Gastroesophageal sphincter (tissue), 4 donors: ENCODE results near the gene SLC7A1. TPM values are rescaled to one million over a fixed set of nuclear protein-coding genes. Genes with fewer than 3 reads are reported as not detected.
"Not testable (repeated sequence)": the region's sequence is repeated elsewhere in the genome, so short reads cannot be mapped to it uniquely, and the experiment has no call there.

Experiments used
- ATAC-seq: fragments of 150-250 bp; one replicate; pipeline ENCODE4 v1.9.1; 2016; ENCODE audit warnings: mild to moderate bottlenecking, moderate library complexity
- H3K27ac ChIP-seq, 4 donors: fragments of 200-600 bp; sonication (generic) in 3 of 4; 1 replicate in 3 of 4; 2 replicates in 1 of 4; pipeline ENCODE4 v1.5.1; 2016 to 2019
- H3K27me3 ChIP-seq: fragments of 200-600 bp; sonication (generic); one replicate; pipeline ENCODE4 v1.5.1; 2019
- H3K36me3 ChIP-seq, 2 donors: fragments of 200-600 bp; sonication (generic); one replicate each; pipeline ENCODE4 v1.5.1; 2019; ENCODE audit warnings: control low read depth in 1 of 2
- H3K4me1 ChIP-seq, 3 donors: fragments of 200-600 bp; sonication (generic); 1 replicate in 2 of 3; 2 replicates in 1 of 3; pipeline ENCODE4 v1.5.1; 2016 to 2019; ENCODE audit warnings: control low read depth in 2 of 3
- H3K4me3 ChIP-seq, 2 donors: fragments of 200-600 bp; sonication (generic); one replicate each; pipeline ENCODE4 v1.5.1; 2019; ENCODE audit warnings: mild to moderate bottlenecking in 1 of 2, moderate library complexity in 1 of 2
- H3K9me3 ChIP-seq, 3 donors: fragments of 200-600 bp; sonication (generic); one replicate each; pipeline ENCODE4 v1.5.1; 2017 to 2019; ENCODE audit warnings: control low read depth in 2 of 3
- CTCF ChIP-seq, 4 experiments: fragments of 200-600 bp in 2 of 4; fragments of 450-650 bp in 2 of 4; sonication (generic) in 1 of 4; IDR thresholded peaks; one replicate each; pipeline ENCODE4 v1.5.1; 2017 to 2019; ENCODE audit warnings: antibody characterized with exemption in 4 of 4, mild to moderate bottlenecking in 2 of 4, moderate library complexity in 2 of 4
- EP300 ChIP-seq: sonication (generic); formaldehyde crosslinking; IDR thresholded peaks from one replicate; pipeline ENCODE4 v1.6.1; 2017; ENCODE audit warnings: antibody characterized with exemption, mild to moderate bottlenecking
- POLR2A ChIP-seq, 2 donors: fragments of 450-650 bp; IDR thresholded peaks; one replicate each; pipeline ENCODE4 v1.6.1; 2017; ENCODE audit warnings: antibody characterized with exemption in 2 of 2, mild to moderate bottlenecking in 2 of 2, moderate library complexity in 1 of 2
- POLR2AphosphoS5 ChIP-seq: sonication (generic); formaldehyde crosslinking; IDR thresholded peaks from one replicate; pipeline ENCODE4 v1.6.1; 2017; ENCODE audit warnings: antibody characterized with exemption
- WGBS, 2 donors: methylation state at CpG; one replicate each; pipeline ENCODE4 v1.1.5; 2018; ENCODE audit warnings: low coverage in 1 of 2; 5-methylcytosine and 5-hydroxymethylcytosine counted together
- total RNA-seq, 4 donors: library from RNA; depleted of rRNA; stranded (reverse); fragments of >200 nt; gene quantifications; one replicate each; pipeline ENCODE4 v1.1.0, GENCODE V29; 2016

SLC7A1 gene
- total RNA-seq = 10 to 100 TPM; 13.5 to 33.8 (median 22.1) TPM

GRCh38 chr13:29595380-29596063, at the start of gene SLC7A1:
Gene SLC7A1, minus strand, starts transcription at chr13:29595688. Its CDS starts 59,500 bp downstream, at chr13:29536188.
- H3K27ac ChIP-seq = peak within 1 kb of the TSS; percentile 85 to 98 (median 96)
- H3K27me3 ChIP-seq = no peaks in the 10 kb centered on the region
- peak within 1 kb of the TSS; percentile 86 to 96 for H3K4me3 ChIP-seq
- H3K36me3 ChIP-seq = no peaks in the 10 kb centered on the region
- TF ChIP-seq POLR2AphosphoS5 = no peak
- TF ChIP-seq POLR2A (IDR thresholded peaks at IDR 0.05) = no peak
- peak in 2 of 4 experiments; percentile 25 to 32 for TF ChIP-seq CTCF (IDR thresholded peaks at IDR 0.05)
- WGBS, 2 donors = 2% methylated on average over 7 of the region's 98 CpGs; no CpG with 5 or more reads in 1 of the 2 donors
- no peaks in the 10 kb centered on the region for H3K9me3 ChIP-seq
- peak; percentile 94 for ATAC-seq
- H3K4me1 ChIP-seq = peaks cover 0 to 40% (median 0%) of the 10 kb centered on the region in 3 donors

GRCh38 chr13:29640665-29641064, 45.2 kb upstream of the SLC7A1 start:
- TF ChIP-seq EP300 (no peak), CTCF (IDR thresholded peaks at IDR 0.05) (no peak), POLR2A (IDR thresholded peaks at IDR 0.05) (no peak), POLR2AphosphoS5 (no peak)
- H3K9me3 ChIP-seq = no peaks in the 10 kb centered on the region
- H3K27ac ChIP-seq = no peak overlapping the region
- H3K4me1 ChIP-seq = no peaks in the 10 kb centered on the region
- H3K27me3 ChIP-seq = peaks cover 16% of the 10 kb centered on the region
- no peak overlapping the region for H3K4me3 ChIP-seq
- no peaks in the 10 kb centered on the region for H3K36me3 ChIP-seq
- WGBS, 2 donors = 45 to 46% methylated on average over 4 of the region's 4 CpGs
- ATAC-seq = no peak

GRCh38 chr13:29636831-29637230, 41.3 kb upstream of the SLC7A1 start:
- not testable (repeated sequence) for H3K4me3 ChIP-seq, ATAC-seq, H3K27ac ChIP-seq, H3K4me1 ChIP-seq, H3K9me3 ChIP-seq, H3K36me3 ChIP-seq
- 95 to 100% methylated on average over 2 to 4 of the region's 4 CpGs for WGBS, 2 donors
- peaks cover 16% of the 10 kb centered on the region for H3K27me3 ChIP-seq

- H3K27ac ChIP-seq = no peak overlapping the region
- H3K27me3 ChIP-seq = no peaks in the 10 kb centered on the region
- no peak overlapping the region for H3K4me3 ChIP-seq
- no peaks in the 10 kb centered on the region for H3K9me3 ChIP-seq
- 100% methylated on average over 4 of the region's 5 CpGs; no CpG with 5 or more reads in 1 of the 2 donors for WGBS, 2 donors
- H3K4me1 ChIP-seq = no peaks in the 10 kb centered on the region
- TF ChIP-seq POLR2AphosphoS5 (no peak), CTCF (IDR thresholded peaks at IDR 0.05) (no peak), EP300 (no peak), POLR2A (IDR thresholded peaks at IDR 0.05) (no peak)
- no peaks in the 10 kb centered on the region for H3K36me3 ChIP-seq
- ATAC-seq = no peak
These were observed 29.5 kb upstream of the SLC7A1 start for GRCh38 chr13:29624997-29625396.

GRCh38 chr13:29621841-29622240, 26.4 kb upstream of the SLC7A1 start:
- no peak for TF ChIP-seq POLR2AphosphoS5
- no peak for TF ChIP-seq EP300
- no peak for TF ChIP-seq CTCF (IDR thresholded peaks at IDR 0.05)
- TF ChIP-seq POLR2A (IDR thresholded peaks at IDR 0.05) = no peak
- no peak for ATAC-seq
- Histone ChIP-seq H3K27me3 (no peaks in the 10 kb centered on the region), H3K4me3 (no peak overlapping the region), H3K9me3 (no peaks in the 10 kb centered on the region), H3K27ac (no peak overlapping the region), H3K4me1 (no peaks in the 10 kb centered on the region), H3K36me3 (no peaks in the 10 kb centered on the region)
- 87 to 91% methylated on average over 7 of the region's 7 CpGs for WGBS, 2 donors
